Body of pancreas (tissue), 4 donors: ENCODE results near the gene TENT4A. TPM values are rescaled to one million over a fixed set of nuclear protein-coding genes. Genes with fewer than 3 reads are reported as not detected.

ENCODE experiments used
- ATAC-seq: fragments of 150-250 bp; one replicate; pipeline ENCODE4 v1.9.1; 2016
- DNase-seq, 4 donors: peaks; one replicate each; pipeline ENCODE4 v3.0.0-alpha.2; 2019
- H3K27ac ChIP-seq, 4 donors: fragments of 200-600 bp; sonication (generic); 1 replicate in 3 of 4; 2 replicates in 1 of 4; pipeline versions ENCODE4 v1.5.1 to v1.6.1; 2016 to 2019; ENCODE audit warnings: mild to moderate bottlenecking in 1 of 4, mixed read lengths in 1 of 4, moderate library complexity in 1 of 4
- H3K27me3 ChIP-seq, 2 donors: fragments of 200-600 bp; sonication (generic); one replicate each; pipeline ENCODE4 v1.6.0; 2016; ENCODE audit warnings: mild to moderate bottlenecking in 1 of 2
- H3K36me3 ChIP-seq, 2 donors: fragments of 200-600 bp; sonication (generic); replicated peaks in 1 of 2; 2 replicates each; pipeline ENCODE4 v1.5.1; 2016; ENCODE audit warnings: low read depth in 2 of 2; ENCODE audit not compliant: insufficient read depth in 1 of 2
- H3K4me1 ChIP-seq: fragments of 200-600 bp; sonication (generic); one replicate; pipeline ENCODE4 v1.6.0; 2016
- H3K4me3 ChIP-seq, 2 donors: fragments of 200-600 bp; sonication (generic); 1 replicate in 1 of 2; 2 replicates in 1 of 2; pipeline ENCODE4 v1.5.1; 2016 to 2019
- H3K9me3 ChIP-seq, 3 donors: fragments of 200-600 bp; sonication (generic); 1 replicate in 2 of 3; 2 replicates in 1 of 3; pipeline ENCODE4 v1.5.1; 2016
- POLR2A ChIP-seq, 3 donors: fragments of 450-650 bp; IDR thresholded peaks; one replicate each; pipeline ENCODE4 v1.6.1; 2016; ENCODE audit warnings: antibody characterized with exemption in 3 of 3, mild to moderate bottlenecking in 2 of 3
- WGBS, 2 donors: methylation state at CpG; one replicate each; pipeline ENCODE4 v1.1.5; 2017; 5-methylcytosine and 5-hydroxymethylcytosine counted together
- intact Hi-C: fragments of 100-400 bp; cut with DNase I; formaldehyde crosslinking; loops from one replicate; pipeline ENCODE4 v1.15.1; 2023
- total RNA-seq, 2 donors: library from RNA; depleted of rRNA; stranded (reverse); fragments of >200 nt; gene quantifications; one replicate each; pipeline ENCODE4 v1.1.0, GENCODE V29; 2016
- TF ChIP-seq, protein P1 (sequence below), 7 experiments: fragments of 450-650 bp in 4 of 7; fragments of 200-600 bp in 3 of 7; sonication (generic) in 3 of 7; IDR thresholded peaks; one replicate each; pipeline ENCODE4 v1.5.1; 2016 to 2019; ENCODE audit warnings: antibody characterized with exemption in 7 of 7

TENT4A gene
- total RNA-seq, 2 donors from 2014 or later, result 11.9 to 27.7 TPM

DNA sequence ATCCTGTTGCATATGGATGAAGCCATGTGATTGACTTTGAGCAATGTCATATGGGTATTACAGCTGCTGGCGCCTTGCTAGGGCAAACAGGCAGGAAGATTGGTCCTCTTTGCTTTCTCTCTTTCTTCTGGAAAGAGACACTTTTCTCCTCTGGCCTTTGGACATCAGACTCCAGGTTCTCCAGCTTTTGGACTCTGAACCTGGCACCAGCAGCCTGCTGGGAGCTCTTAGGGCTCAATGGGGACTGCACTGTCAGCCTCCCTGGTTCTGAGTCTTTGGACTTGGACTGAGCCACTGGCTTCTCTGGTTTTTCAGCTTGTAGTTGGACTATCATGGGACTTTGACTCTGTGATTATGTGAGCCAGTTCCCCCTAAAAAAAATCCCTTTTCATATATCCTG lies 34.8 kb upstream of the TENT4A start:
- DNase-seq (no peak), ATAC-seq (no peak)
- whole genome bisulfite sequencing, 2 donors, result 57 to 65% methylated on average over 1 of the region's 1 CpG
- Histone ChIP-seq H3K4me1 (no peaks in the 10 kb centered on the region), H3K9me3 (no peaks in the 10 kb centered on the region), H3K27me3 (no peaks in the 10 kb centered on the region), H3K4me3 (no peak overlapping the region), H3K36me3 (no peaks in the 10 kb centered on the region), H3K27ac (no peak overlapping the region)
- intact Hi-C loops, result no loop called here
- TF ChIP-seq, protein P1, sequence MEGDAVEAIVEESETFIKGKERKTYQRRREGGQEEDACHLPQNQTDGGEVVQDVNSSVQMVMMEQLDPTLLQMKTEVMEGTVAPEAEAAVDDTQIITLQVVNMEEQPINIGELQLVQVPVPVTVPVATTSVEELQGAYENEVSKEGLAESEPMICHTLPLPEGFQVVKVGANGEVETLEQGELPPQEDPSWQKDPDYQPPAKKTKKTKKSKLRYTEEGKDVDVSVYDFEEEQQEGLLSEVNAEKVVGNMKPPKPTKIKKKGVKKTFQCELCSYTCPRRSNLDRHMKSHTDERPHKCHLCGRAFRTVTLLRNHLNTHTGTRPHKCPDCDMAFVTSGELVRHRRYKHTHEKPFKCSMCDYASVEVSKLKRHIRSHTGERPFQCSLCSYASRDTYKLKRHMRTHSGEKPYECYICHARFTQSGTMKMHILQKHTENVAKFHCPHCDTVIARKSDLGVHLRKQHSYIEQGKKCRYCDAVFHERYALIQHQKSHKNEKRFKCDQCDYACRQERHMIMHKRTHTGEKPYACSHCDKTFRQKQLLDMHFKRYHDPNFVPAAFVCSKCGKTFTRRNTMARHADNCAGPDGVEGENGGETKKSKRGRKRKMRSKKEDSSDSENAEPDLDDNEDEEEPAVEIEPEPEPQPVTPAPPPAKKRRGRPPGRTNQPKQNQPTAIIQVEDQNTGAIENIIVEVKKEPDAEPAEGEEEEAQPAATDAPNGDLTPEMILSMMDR (IDR thresholded peaks at IDR 0.05), result no peak
- no peak for TF ChIP-seq POLR2A (IDR thresholded peaks at IDR 0.05)

DNA sequence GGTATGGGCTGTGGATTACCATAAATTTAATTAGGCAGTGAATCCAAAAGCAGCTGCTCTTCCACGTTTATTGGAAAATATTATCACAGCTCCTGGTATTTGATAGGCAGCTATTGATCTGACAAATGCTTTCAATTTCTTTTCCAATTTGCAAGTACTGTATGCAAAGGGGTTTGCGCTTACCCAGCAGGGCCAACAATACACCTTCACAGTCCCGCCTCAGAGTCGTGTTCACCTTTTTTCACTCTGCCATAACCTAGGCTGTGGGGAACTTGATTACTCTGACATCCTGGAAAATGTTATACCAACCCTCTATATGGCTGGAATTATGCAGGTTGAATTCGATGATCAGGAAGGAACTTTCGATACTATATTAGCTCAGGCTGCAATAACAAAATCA lies 32.3 kb upstream of the TENT4A start:
- ATAC-seq (no peak), DNase-seq (no peak)
- 39 to 58% methylated on average over 6 of the region's 6 CpGs for WGBS, 2 donors
- H3K9me3 ChIP-seq, result no peaks in the 10 kb centered on the region
- no peaks in the 10 kb centered on the region for H3K36me3 ChIP-seq
- intact Hi-C loops, result no loop called here
- H3K27ac ChIP-seq, result no peak overlapping the region
- H3K4me3 ChIP-seq, result no peak overlapping the region
- no peaks in the 10 kb centered on the region for H3K4me1 ChIP-seq
- no peaks in the 10 kb centered on the region for H3K27me3 ChIP-seq
- TF ChIP-seq POLR2A (IDR thresholded peaks at IDR 0.05), result no peak
- TF ChIP-seq, protein P1 (IDR thresholded peaks at IDR 0.05), result no peak

DNA sequence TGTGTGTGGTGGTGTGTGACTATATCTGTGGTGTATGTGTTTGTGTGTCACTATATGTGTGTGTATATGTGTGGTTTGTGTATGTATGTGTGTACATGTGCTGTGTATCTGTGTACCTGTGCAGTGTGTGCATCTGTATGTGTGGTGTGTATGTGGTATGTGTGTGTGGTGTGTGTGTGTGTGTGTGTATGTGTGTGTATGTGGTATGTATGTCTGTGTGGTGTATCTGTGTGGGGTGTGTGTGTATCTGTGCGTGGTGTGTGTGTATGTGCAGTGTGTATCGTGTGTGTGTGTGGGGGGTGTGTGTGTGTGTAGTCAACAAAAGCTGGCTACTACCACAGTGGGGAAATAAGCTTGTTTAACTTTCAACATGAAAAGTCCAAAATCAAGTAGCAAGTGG lies 31.6 kb upstream of the TENT4A start:
- H3K4me1 ChIP-seq, result peaks cover 1% of the 10 kb centered on the region
- H3K9me3 ChIP-seq, result no peaks in the 10 kb centered on the region
- no peak overlapping the region for H3K4me3 ChIP-seq
- no peaks in the 10 kb centered on the region for H3K27me3 ChIP-seq
- H3K27ac ChIP-seq, result no peak overlapping the region
- 30 to 38% methylated on average over 2 of the region's 2 CpGs for WGBS, 2 donors
- ATAC-seq (no peak), DNase-seq (no peak)
- intact Hi-C loops, result no loop called here
- H3K36me3 ChIP-seq, result no peaks in the 10 kb centered on the region
- TF ChIP-seq, protein P1 (IDR thresholded peaks at IDR 0.05), result no peak
- no peak for TF ChIP-seq POLR2A (IDR thresholded peaks at IDR 0.05)

DNA sequence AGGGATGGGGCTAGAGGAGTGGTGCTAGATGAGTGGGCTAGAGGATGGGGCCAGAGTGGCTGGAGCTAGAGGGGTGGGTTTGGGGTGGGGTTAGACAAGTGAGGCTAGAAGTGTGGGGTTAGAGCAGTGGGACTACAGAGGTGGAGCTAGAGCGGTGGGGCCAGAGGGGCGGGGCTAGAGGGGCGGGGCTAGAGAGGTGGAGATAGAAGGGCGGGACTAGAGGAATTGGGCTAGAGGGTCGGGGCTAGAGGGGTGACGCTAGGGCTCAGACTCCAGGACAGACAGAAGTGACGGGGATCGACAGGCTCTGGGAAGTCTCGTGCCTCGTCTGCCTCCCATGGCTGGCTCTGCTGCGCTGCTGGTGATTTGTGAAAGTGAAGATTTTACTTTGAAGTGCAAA lies 31.0 kb upstream of the TENT4A start:
- TF ChIP-seq, protein P1 (IDR thresholded peaks at IDR 0.05), result no peak
- no peak for TF ChIP-seq POLR2A (IDR thresholded peaks at IDR 0.05)
- H3K27ac ChIP-seq, result no peak overlapping the region
- no peaks in the 10 kb centered on the region for H3K27me3 ChIP-seq
- H3K4me3 ChIP-seq, result no peak overlapping the region
- 43 to 49% methylated on average over 11 of the region's 11 CpGs for WGBS, 2 donors
- H3K9me3 ChIP-seq, result no peaks in the 10 kb centered on the region
- no peak for ATAC-seq
- H3K4me1 ChIP-seq, result peaks cover 7% of the 10 kb centered on the region
- no peaks in the 10 kb centered on the region for H3K36me3 ChIP-seq
- no peak for DNase-seq
- intact Hi-C loops, result no loop called here

DNA sequence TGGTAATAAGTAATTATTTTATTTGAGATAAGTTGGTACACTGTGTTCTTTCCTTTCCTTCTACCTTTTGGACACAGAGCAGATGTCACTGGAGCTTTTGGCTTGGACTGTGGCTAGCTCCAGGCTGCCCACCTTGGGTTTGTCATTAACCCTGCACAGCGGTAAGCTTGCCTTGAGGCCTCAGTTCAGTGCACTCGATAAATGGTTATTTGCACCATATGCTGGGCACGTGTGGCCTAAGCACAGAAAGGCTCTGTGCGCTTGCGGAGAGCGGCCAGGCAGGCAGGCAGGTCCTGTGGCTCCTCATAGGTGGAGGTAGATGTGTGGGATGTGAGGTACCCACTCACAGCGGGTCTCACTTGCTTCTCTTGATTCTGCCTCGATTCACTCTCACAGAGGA lies 30.0 kb upstream of the TENT4A start:
- peaks cover 8% of the 10 kb centered on the region for H3K4me1 ChIP-seq
- no peaks in the 10 kb centered on the region for H3K9me3 ChIP-seq
- no peak overlapping the region for H3K27ac ChIP-seq
- WGBS, 2 donors, result 77 to 80% methylated on average over 7 to 8 of the region's 8 CpGs
- DNase-seq (no peak), ATAC-seq (no peak)
- no peaks in the 10 kb centered on the region for H3K36me3 ChIP-seq
- no peak for TF ChIP-seq POLR2A (IDR thresholded peaks at IDR 0.05)
- TF ChIP-seq, protein P1 (IDR thresholded peaks at IDR 0.05), result no peak
- intact Hi-C loops, result no loop called here
- H3K4me3 ChIP-seq, result no peak overlapping the region
- no peaks in the 10 kb centered on the region for H3K27me3 ChIP-seq
